Mesenchymal stem cell (in vitro differentiated cells and primary cell): ENCODE results near the gene CAST.

Experiments
- DNase-seq: peaks from one replicate; pipeline ENCODE4 v3.0.0-alpha.2; 2013
- H2AFZ ChIP-seq: one replicate; pipeline ENCODE4 v1.6.1; 2013; ENCODE audit warnings: low read depth, mild to moderate bottlenecking, control low read depth, inconsistent platforms, low read length, moderate library complexity
- H2AK5ac ChIP-seq: 2 replicates; pipeline ENCODE4 v1.6.1; 2013; ENCODE audit warnings: low read length, moderate library complexity, mild to moderate bottlenecking, inconsistent platforms; ENCODE audit not compliant: severe bottlenecking
- H2BK120ac ChIP-seq: one replicate; pipeline ENCODE4 v1.6.1; 2013; ENCODE audit warnings: low read depth, mild to moderate bottlenecking, inconsistent platforms, low read length, moderate library complexity
- H2BK12ac ChIP-seq, 2 experiments: one replicate each; pipeline ENCODE4 v1.6.1; 2013; ENCODE audit warnings: inconsistent platforms in 2 of 2, low read length in 2 of 2, mild to moderate bottlenecking in 2 of 2, moderate library complexity in 2 of 2, control low read depth in 1 of 2
- H2BK15ac ChIP-seq: one replicate; pipeline ENCODE4 v1.6.1; 2013; ENCODE audit warnings: mild to moderate bottlenecking, low read depth, inconsistent platforms; ENCODE audit not compliant: poor library complexity, severe bottlenecking
- H2BK5ac ChIP-seq: 2 replicates; pipeline ENCODE4 v1.6.1; 2013; ENCODE audit warnings: low read depth, mild to moderate bottlenecking, low read length, control low read depth, inconsistent platforms; ENCODE audit not compliant: poor library complexity, severe bottlenecking
- H3K14ac ChIP-seq, 2 experiments: one replicate each; pipeline ENCODE4 v1.6.1; 2013; ENCODE audit warnings: inconsistent platforms in 2 of 2, low read length in 2 of 2, control low read depth in 1 of 2, mild to moderate bottlenecking in 1 of 2, moderate library complexity in 1 of 2
- H3K18ac ChIP-seq, 2 experiments: one replicate each; pipeline ENCODE4 v1.6.1; 2013; ENCODE audit warnings: inconsistent platforms in 2 of 2, low read length in 2 of 2, control low read depth in 1 of 2, low read depth in 1 of 2, mild to moderate bottlenecking in 1 of 2
- H3K23ac ChIP-seq, 2 experiments: one replicate each; pipeline ENCODE4 v1.6.1; 2013; ENCODE audit warnings: inconsistent platforms in 2 of 2, low read length in 2 of 2, mild to moderate bottlenecking in 2 of 2, moderate library complexity in 2 of 2, control low read depth in 1 of 2
- H3K27ac ChIP-seq: 2 replicates; pipeline ENCODE4 v1.5.1; 2013; ENCODE audit warnings: mild to moderate bottlenecking, moderate library complexity, low read length, control low read depth, inconsistent platforms; ENCODE audit not compliant: poor library complexity, severe bottlenecking
- H3K27me3 ChIP-seq, 2 experiments: 2 replicates each; pipeline versions ENCODE4 v1.6.1 to v1.7.0; 2013; ENCODE audit warnings: low read length in 2 of 2, mild to moderate bottlenecking in 2 of 2, moderate library complexity in 2 of 2, control low read depth in 1 of 2, inconsistent platforms in 1 of 2; ENCODE audit not compliant: control insufficient read depth in 1 of 2, insufficient read depth in 1 of 2
- H3K36me3 ChIP-seq, 2 experiments: 2 replicates each; pipeline versions ENCODE4 v1.6.1 to v1.7.0; 2013; ENCODE audit warnings: low read length in 2 of 2, control low read depth in 1 of 2, inconsistent platforms in 1 of 2, low read depth in 1 of 2, mild to moderate bottlenecking in 1 of 2; ENCODE audit not compliant: insufficient read depth in 2 of 2, control insufficient read depth in 1 of 2
- H3K4ac ChIP-seq, 2 experiments: one replicate each; pipeline ENCODE4 v1.6.1; 2013; ENCODE audit warnings: inconsistent platforms in 2 of 2, low read length in 2 of 2, mild to moderate bottlenecking in 2 of 2, moderate library complexity in 2 of 2, control low read depth in 1 of 2, low read depth in 1 of 2
- H3K4me1 ChIP-seq: 2 replicates; pipeline ENCODE4 v1.6.1; 2013; ENCODE audit warnings: low read depth, low read length, control low read depth; ENCODE audit not compliant: control insufficient read depth, insufficient read depth
- H3K4me2 ChIP-seq: 2 replicates; pipeline ENCODE4 v1.6.1; 2013; ENCODE audit warnings: low read length, mild to moderate bottlenecking, inconsistent platforms; ENCODE audit not compliant: poor library complexity, severe bottlenecking
- H3K4me3 ChIP-seq, 2 experiments: 2 replicates each; pipeline versions ENCODE4 v1.5.1 to v1.7.0; 2013; ENCODE audit warnings: low read length in 2 of 2, mild to moderate bottlenecking in 2 of 2, control low read depth in 1 of 2, low read depth in 1 of 2; ENCODE audit not compliant: insufficient read depth in 1 of 2
- H3K79me1 ChIP-seq: replicated peaks from 2 replicates; pipeline ENCODE4 v1.6.1; 2013; ENCODE audit warnings: mild to moderate bottlenecking, control low read depth, low read length, inconsistent platforms; ENCODE audit not compliant: poor library complexity, severe bottlenecking
- H3K9ac ChIP-seq: 2 replicates; pipeline ENCODE4 v1.7.0; 2013; ENCODE audit warnings: mild to moderate bottlenecking, low read length, moderate library complexity
- H3K9me3 ChIP-seq: 2 replicates; pipeline ENCODE4 v1.7.0; 2013; ENCODE audit warnings: mild to moderate bottlenecking, low read length; ENCODE audit not compliant: control insufficient read depth
- H4K8ac ChIP-seq: one replicate; pipeline ENCODE4 v1.6.1; 2013; ENCODE audit warnings: inconsistent platforms, mild to moderate bottlenecking, low read length, moderate library complexity
- H4K91ac ChIP-seq: one replicate; pipeline ENCODE4 v1.6.1; 2013; ENCODE audit warnings: mild to moderate bottlenecking, low read length, inconsistent platforms
- WGBS: methylation state at CpG from one replicate; pipeline ENCODE4 v1.1.7; 2013; ENCODE audit warnings: mixed read lengths; 5-methylcytosine and 5-hydroxymethylcytosine counted together

Gene CAST

GRCh38 chr5:96734871-96735325 lies 72.7 kb downstream of the CAST start:
- Histone ChIP-seq H3K18ac (no peak overlapping the region), H2AK5ac (no peak overlapping the region), H3K79me1 (peaks cover 15% of the 10 kb centered on the region), H3K9ac (peak overlapping the region; percentile 27), H3K23ac (no peak overlapping the region), H3K9me3 (no peaks in the 10 kb centered on the region), H3K14ac (no peak overlapping the region), H3K27me3 (no peaks in the 10 kb centered on the region), H3K4me1 (no peaks in the 10 kb centered on the region), H3K4ac (no peak overlapping the region), H2BK120ac (no peak overlapping the region), H3K4me2 (no peak overlapping the region), H2BK12ac (no peak overlapping the region), H4K8ac (no peak overlapping the region), H2AFZ (no peak overlapping the region), H3K36me3 (peaks cover 6 to 67% of the 10 kb centered on the region in 2 experiments), H3K4me3 (no peak overlapping the region), H2BK15ac (no peak overlapping the region), H4K91ac (no peak overlapping the region), H3K27ac (no peak overlapping the region), H2BK5ac (no peak overlapping the region)
- 67% methylated on average over 1 of the region's 1 CpG for whole genome bisulfite sequencing
- no peak for DNase-seq

GRCh38 chr5:96736937-96737336 lies 74.8 kb downstream of the CAST start:
- WGBS: 72% methylated on average over 3 of the region's 3 CpGs

GRCh38 chr5:96741106-96741505 lies 78.9 kb downstream of the CAST start:
- no peak overlapping the region for H3K4me2 ChIP-seq
- no peak for DNase-seq
- H2BK12ac ChIP-seq: no peak overlapping the region
- H3K79me1 ChIP-seq: peaks cover 5% of the 10 kb centered on the region
- no peak overlapping the region for H3K23ac ChIP-seq
- H4K91ac ChIP-seq: no peak overlapping the region
- no peak overlapping the region for H3K9ac ChIP-seq
- no peak overlapping the region for H2BK15ac ChIP-seq
- peaks cover 4% of the 10 kb centered on the region for H3K4me1 ChIP-seq
- H3K14ac ChIP-seq: no peak overlapping the region
- no peak overlapping the region for H2AK5ac ChIP-seq
- H4K8ac ChIP-seq: no peak overlapping the region
- H3K4me3 ChIP-seq: no peak overlapping the region
- no peak overlapping the region for H3K18ac ChIP-seq
- no peak overlapping the region for H3K27ac ChIP-seq
- H2BK5ac ChIP-seq: no peak overlapping the region
- H3K27me3 ChIP-seq: no peaks in the 10 kb centered on the region
- no peaks in the 10 kb centered on the region for H3K9me3 ChIP-seq
- H3K4ac ChIP-seq: no peak overlapping the region
- WGBS: 100% methylated on average over 3 of the region's 3 CpGs
- no peak overlapping the region for H2AFZ ChIP-seq
- H3K36me3 ChIP-seq: peaks cover 29 to 99% of the 10 kb centered on the region in 2 experiments
- no peak overlapping the region for H2BK120ac ChIP-seq

More at GRCh38 chr5:96736937-96737336, 74.8 kb downstream of the CAST start:
- no peaks in the 10 kb centered on the region for H3K9me3 ChIP-seq
- H2BK5ac ChIP-seq: no peak overlapping the region
- H4K8ac ChIP-seq: no peak overlapping the region
- H2AK5ac ChIP-seq: no peak overlapping the region
- H3K9ac ChIP-seq: no peak overlapping the region
- H2AFZ ChIP-seq: no peak overlapping the region
- H3K27ac ChIP-seq: no peak overlapping the region
- no peak overlapping the region for H3K4ac ChIP-seq
- peaks cover 12 to 74% of the 10 kb centered on the region in 2 experiments for H3K36me3 ChIP-seq
- no peaks in the 10 kb centered on the region for H3K4me1 ChIP-seq
- DNase-seq: no peak
- H2BK12ac ChIP-seq: no peak overlapping the region
- no peak overlapping the region for H3K18ac ChIP-seq
- no peak overlapping the region for H3K23ac ChIP-seq
- peaks cover 14% of the 10 kb centered on the region for H3K79me1 ChIP-seq
- H2BK120ac ChIP-seq: no peak overlapping the region
- no peak overlapping the region for H3K14ac ChIP-seq
- no peak overlapping the region for H2BK15ac ChIP-seq
- H3K4me2 ChIP-seq: no peak overlapping the region
- no peak overlapping the region for H3K4me3 ChIP-seq
- H3K27me3 ChIP-seq: no peaks in the 10 kb centered on the region
- H4K91ac ChIP-seq: no peak overlapping the region

- H3K14ac ChIP-seq: no peak overlapping the region
- no peak overlapping the region for H2BK120ac ChIP-seq
- 70% methylated on average over 3 of the region's 3 CpGs for whole genome bisulfite sequencing
- no peak for DNase-seq
- H3K9ac ChIP-seq: no peak overlapping the region
- peaks cover 4% of the 10 kb centered on the region for H3K4me1 ChIP-seq
- no peak overlapping the region for H2BK5ac ChIP-seq
- H3K27me3 ChIP-seq: no peaks in the 10 kb centered on the region
- peaks cover 7% of the 10 kb centered on the region for H3K79me1 ChIP-seq
- H3K18ac ChIP-seq: no peak overlapping the region
- H4K8ac ChIP-seq: no peak overlapping the region
- H3K23ac ChIP-seq: no peak overlapping the region
- no peak overlapping the region for H3K27ac ChIP-seq
- H3K4me3 ChIP-seq: no peak overlapping the region
- H3K9me3 ChIP-seq: no peaks in the 10 kb centered on the region
- H2BK12ac ChIP-seq: no peak overlapping the region
- no peak overlapping the region for H2BK15ac ChIP-seq
- no peak overlapping the region for H2AFZ ChIP-seq
- H3K4ac ChIP-seq: no peak overlapping the region
- H4K91ac ChIP-seq: no peak overlapping the region
- peaks cover 29 to 100% of the 10 kb centered on the region in 2 experiments for H3K36me3 ChIP-seq
- no peak overlapping the region for H3K4me2 ChIP-seq
- H2AK5ac ChIP-seq: no peak overlapping the region
These were observed 79.7 kb downstream of the CAST start for GRCh38 chr5:96741891-96742309.
